ENCODE measurements around the gene ANKRD10.
A peak's percentile ranks its signal among the peaks of the same experiment; 100 is the strongest.
"Not testable (repeated sequence)": the region's sequence is repeated elsewhere in the genome, so short reads cannot be mapped to it uniquely, and the experiment has no call there.

Gene ANKRD10

GRCh38 chr13:110915057-110915873 is at the start of gene ANKRD10:
Gene ANKRD10, minus strand, starts transcription at chr13:110915069. Its CDS starts 135 bp downstream, at chr13:110914934.
- peak; percentile 88 for FAIRE-seq

- peak; percentile 97 for FAIRE-seq
Observed at GRCh38 chr13:110964229-110965037, 49.6 kb upstream of the ANKRD10 start.

GRCh38 chr13:110963554-110963970 is 48.7 kb upstream of the ANKRD10 start:
- FAIRE-seq = no peak

- peak; percentile 96 for FAIRE-seq
Observed at GRCh38 chr13:110961959-110962358, 47.1 kb upstream of the ANKRD10 start.

- FAIRE-seq = no peak
Observed at GRCh38 chr13:110960204-110960603, 45.3 kb upstream of the ANKRD10 start.

- no peak for FAIRE-seq
Observed at GRCh38 chr13:110957931-110958330, 43.1 kb upstream of the ANKRD10 start.

- peak; percentile 99 for FAIRE-seq
Observed at GRCh38 chr13:110957181-110957884, 42.5 kb upstream of the ANKRD10 start.

GRCh38 chr13:110956216-110956615 is 41.3 kb upstream of the ANKRD10 start:
- FAIRE-seq = peak; percentile 74

GRCh38 chr13:110955608-110956007 is 40.7 kb upstream of the ANKRD10 start:
- peak; percentile 45 for FAIRE-seq

GRCh38 chr13:110955072-110955503 is 40.2 kb upstream of the ANKRD10 start:
- FAIRE-seq = peak; percentile 100

- FAIRE-seq = not testable (repeated sequence)
Observed at GRCh38 chr13:110954533-110954920, 39.7 kb upstream of the ANKRD10 start.

GRCh38 chr13:110953833-110954532 is 39.1 kb upstream of the ANKRD10 start:
- FAIRE-seq = no peak

- FAIRE-seq = no peak
Observed at GRCh38 chr13:110953416-110953815, 38.5 kb upstream of the ANKRD10 start.

- FAIRE-seq = not testable (repeated sequence)
Observed at GRCh38 chr13:110952135-110952534, 37.3 kb upstream of the ANKRD10 start.

GRCh38 chr13:110950819-110951570 is 36.1 kb upstream of the ANKRD10 start:
- FAIRE-seq = no peak

- FAIRE-seq = no peak
Observed at GRCh38 chr13:110950356-110950755, 35.5 kb upstream of the ANKRD10 start.

GRCh38 chr13:110949628-110950027 is 34.8 kb upstream of the ANKRD10 start:
- no peak for FAIRE-seq

GRCh38 chr13:110949116-110949515 is 34.2 kb upstream of the ANKRD10 start:
- FAIRE-seq = no peak

GRCh38 chr13:110947338-110947737 is 32.5 kb upstream of the ANKRD10 start:
- not testable (repeated sequence) for FAIRE-seq

- FAIRE-seq = no peak
Observed at GRCh38 chr13:110945928-110946570, 31.2 kb upstream of the ANKRD10 start.
